Subcutaneous adipose tissue (tissue), 4 donors: Measurements from ENCODE around the gene MYL3. TPM values are rescaled to one million over a fixed set of nuclear protein-coding genes. Genes with fewer than 3 reads are reported as not detected.

Source experiments
- CTCF ChIP-seq: fragments of 450-650 bp; IDR thresholded peaks from one replicate; pipeline ENCODE4 v1.5.1; 2016; ENCODE audit warnings: low read depth, mild to moderate bottlenecking, control low read depth, antibody characterized with exemption, moderate library complexity
- total RNA-seq, 4 donors: library from RNA; depleted of rRNA; stranded (reverse); fragments of >200 nt; gene quantifications; one replicate each; pipeline ENCODE4 v1.1.0, GENCODE V29; 2016

The MYL3 gene
- total RNA-seq, 4 donors from 2014 or later = 2.0 to 9.8 (median 6.4) TPM

- no peak for TF ChIP-seq CTCF
These were observed 3.7 kb upstream of the MYL3 start for GRCh38 chr3:46866720-46867549.

GRCh38 chr3:46866032-46866595, 2.9 kb upstream of the MYL3 start:
- TF ChIP-seq CTCF = no peak

- no peak for TF ChIP-seq CTCF
These were observed 2.3 kb upstream of the MYL3 start for GRCh38 chr3:46865546-46865945.

GRCh38 chr3:46865031-46865507, 1.8 kb upstream of the MYL3 start:
- no peak for TF ChIP-seq CTCF

GRCh38 chr3:46864061-46864881, 1.0 kb upstream of the MYL3 start:
- TF ChIP-seq CTCF = no peak

GRCh38 chr3:46862369-46863025, 747 bp downstream of the MYL3 start:
- no peak for TF ChIP-seq CTCF
